DOHH2 (cell line): ENCODE data around the gene SPHKAP.

ENCODE experiments used
- H3F3A ChIP-seq: fragments of 200-600 bp; sonication (generic), shearing (Covaris generic); 2 replicates; pipeline ENCODE4 v1.6.0; 2016; ENCODE audit warnings: antibody characterized with exemption, mild to moderate bottlenecking; ENCODE audit not compliant: control insufficient read depth, insufficient read depth
- H3K27ac ChIP-seq: fragments of 200-600 bp; sonication (generic); 2 replicates; pipeline ENCODE4 v1.5.1; 2014; ENCODE audit warnings: low read depth, mild to moderate bottlenecking, low read length, moderate library complexity
- H3K27me3 ChIP-seq: fragments of 200-600 bp; sonication (generic); 2 replicates; pipeline ENCODE4 v1.6.1; 2014; ENCODE audit warnings: mild to moderate bottlenecking, low read length, mixed read lengths; ENCODE audit not compliant: control insufficient read depth
- H3K36me3 ChIP-seq: fragments of 200-600 bp; sonication (generic); 2 replicates; pipeline ENCODE4 v1.6.1; 2014; ENCODE audit warnings: mild to moderate bottlenecking, low read length, moderate library complexity, mixed read lengths; ENCODE audit not compliant: control insufficient read depth
- H3K4me1 ChIP-seq: fragments of 200-600 bp; sonication (generic); 2 replicates; pipeline ENCODE4 v1.6.1; 2014; ENCODE audit warnings: mild to moderate bottlenecking, low read length, mixed read lengths; ENCODE audit not compliant: control insufficient read depth
- H3K4me2 ChIP-seq: fragments of 200-600 bp; sonication (generic); 2 replicates; pipeline ENCODE4 v1.6.0; 2014; ENCODE audit warnings: mild to moderate bottlenecking, low read length, moderate library complexity
- H3K4me3 ChIP-seq: fragments of 200-600 bp; sonication (generic); 2 replicates; pipeline ENCODE4 v1.5.1; 2014; ENCODE audit warnings: mild to moderate bottlenecking, low read length, mixed read lengths
- H3K79me2 ChIP-seq: fragments of 200-600 bp; sonication (generic); 2 replicates; pipeline ENCODE4 v1.6.1; 2014; ENCODE audit warnings: mild to moderate bottlenecking, low read length, mixed read lengths; ENCODE audit not compliant: control insufficient read depth
- H3K9me2 ChIP-seq: fragments of 200-600 bp; sonication (generic); replicated peaks from 2 replicates; pipeline ENCODE4 v1.6.1; 2014; ENCODE audit warnings: mild to moderate bottlenecking, low read length, mixed read lengths; ENCODE audit not compliant: control insufficient read depth
- H3K9me3 ChIP-seq: fragments of 200-600 bp; sonication (generic); 2 replicates; pipeline ENCODE4 v1.6.1; 2014; ENCODE audit warnings: antibody characterized with exemption, low read length, mixed read lengths; ENCODE audit not compliant: control insufficient read depth, insufficient read depth
- H4K20me1 ChIP-seq: fragments of 200-600 bp; sonication (generic); 2 replicates; pipeline ENCODE4 v1.6.0; 2014; ENCODE audit warnings: low read depth, mild to moderate bottlenecking, antibody characterized with exemption, low read length, moderate library complexity; ENCODE audit not compliant: control insufficient read depth, insufficient read depth
- EZH2phosphoT487 ChIP-seq: fragments of 200-600 bp; sonication (generic); IDR thresholded peaks from 2 replicates; pipeline ENCODE4 v1.6.1; 2017; ENCODE audit warnings: borderline replicate concordance, mild to moderate bottlenecking, antibody characterized with exemption, low read length, moderate library complexity, mixed read lengths
- TF ChIP-seq, protein P1 (sequence below): fragments of 200-600 bp; sonication (generic); IDR thresholded peaks from one replicate; pipeline ENCODE4 v1.5.1; 2014; ENCODE audit warnings: antibody characterized with exemption, mild to moderate bottlenecking, low read depth, low read length; ENCODE audit not compliant: poor library complexity, severe bottlenecking

Gene SPHKAP

GRCh38 chr2:228092056-228092455, 89.4 kb downstream of the SPHKAP start:
- Histone ChIP-seq H3K27me3 (no peaks in the 10 kb centered on the region), H3K4me1 (no peaks in the 10 kb centered on the region), H3K4me2 (no peak overlapping the region), H3K36me3 (no peaks in the 10 kb centered on the region), H3K4me3 (no peak overlapping the region), H3K79me2 (no peaks in the 10 kb centered on the region), H4K20me1 (no peaks in the 10 kb centered on the region), H3F3A (no peaks in the 10 kb centered on the region), H3K9me2 (no peaks in the 10 kb centered on the region), H3K27ac (no peak overlapping the region), H3K9me3 (no peaks in the 10 kb centered on the region)
- TF ChIP-seq, protein P1, sequence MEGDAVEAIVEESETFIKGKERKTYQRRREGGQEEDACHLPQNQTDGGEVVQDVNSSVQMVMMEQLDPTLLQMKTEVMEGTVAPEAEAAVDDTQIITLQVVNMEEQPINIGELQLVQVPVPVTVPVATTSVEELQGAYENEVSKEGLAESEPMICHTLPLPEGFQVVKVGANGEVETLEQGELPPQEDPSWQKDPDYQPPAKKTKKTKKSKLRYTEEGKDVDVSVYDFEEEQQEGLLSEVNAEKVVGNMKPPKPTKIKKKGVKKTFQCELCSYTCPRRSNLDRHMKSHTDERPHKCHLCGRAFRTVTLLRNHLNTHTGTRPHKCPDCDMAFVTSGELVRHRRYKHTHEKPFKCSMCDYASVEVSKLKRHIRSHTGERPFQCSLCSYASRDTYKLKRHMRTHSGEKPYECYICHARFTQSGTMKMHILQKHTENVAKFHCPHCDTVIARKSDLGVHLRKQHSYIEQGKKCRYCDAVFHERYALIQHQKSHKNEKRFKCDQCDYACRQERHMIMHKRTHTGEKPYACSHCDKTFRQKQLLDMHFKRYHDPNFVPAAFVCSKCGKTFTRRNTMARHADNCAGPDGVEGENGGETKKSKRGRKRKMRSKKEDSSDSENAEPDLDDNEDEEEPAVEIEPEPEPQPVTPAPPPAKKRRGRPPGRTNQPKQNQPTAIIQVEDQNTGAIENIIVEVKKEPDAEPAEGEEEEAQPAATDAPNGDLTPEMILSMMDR: no peak
- TF ChIP-seq EZH2phosphoT487: no peak

DNA sequence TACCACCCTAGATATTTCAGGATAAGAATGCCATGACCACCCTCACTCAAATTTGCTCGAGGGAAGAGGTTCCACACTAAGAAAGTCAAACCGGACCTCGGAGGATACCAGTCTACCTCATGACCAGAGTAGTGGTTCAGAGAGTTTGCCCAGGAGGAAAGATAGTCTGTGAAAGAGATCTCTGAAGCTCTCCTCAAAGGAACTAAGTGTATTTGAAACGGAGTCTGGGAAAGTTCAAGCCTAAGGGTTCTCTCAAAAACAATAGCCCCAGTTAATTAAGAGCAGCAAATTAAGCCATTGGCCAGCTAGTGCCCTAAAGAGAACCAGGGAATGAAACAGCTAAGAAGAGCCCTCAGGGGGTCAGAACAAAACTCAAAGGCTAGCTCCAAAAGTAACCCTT, 94.9 kb downstream of the SPHKAP start:
- no peak overlapping the region for H3K4me3 ChIP-seq
- H3K9me3 ChIP-seq: no peaks in the 10 kb centered on the region
- H4K20me1 ChIP-seq: no peaks in the 10 kb centered on the region

DNA sequence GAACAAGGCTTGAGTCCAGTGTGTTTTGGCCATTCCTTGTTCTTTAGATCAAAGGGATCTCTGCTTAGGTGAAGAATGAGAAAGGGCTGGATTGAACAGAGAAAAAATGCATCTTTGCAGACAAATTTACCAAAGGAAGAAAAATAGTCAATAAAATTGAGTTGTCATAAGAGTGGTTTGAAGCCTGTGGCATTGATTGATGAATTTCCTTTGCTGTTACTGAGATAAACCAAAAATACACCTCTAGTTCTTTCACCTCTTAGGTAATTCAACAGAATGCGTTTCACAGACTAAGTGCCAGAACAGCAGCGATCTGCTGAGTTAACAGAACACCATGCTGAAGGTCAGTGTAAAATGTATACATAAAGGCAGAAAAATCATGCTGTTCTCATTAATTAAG, 96.8 kb downstream of the SPHKAP start:
- Histone ChIP-seq H3K36me3 (no peaks in the 10 kb centered on the region), H3F3A (no peaks in the 10 kb centered on the region), H3K9me2 (no peaks in the 10 kb centered on the region), H3K4me1 (no peaks in the 10 kb centered on the region), H3K4me2 (no peak overlapping the region), H3K4me3 (no peak overlapping the region), H3K27me3 (no peaks in the 10 kb centered on the region), H3K79me2 (no peaks in the 10 kb centered on the region), H3K27ac (no peak overlapping the region), H3K9me3 (no peaks in the 10 kb centered on the region), H4K20me1 (no peaks in the 10 kb centered on the region)
- no peak for TF ChIP-seq EZH2phosphoT487
- TF ChIP-seq, protein P1: no peak

More for the DNA sequence above, 94.9 kb downstream of the SPHKAP start:
- no peaks in the 10 kb centered on the region for H3K4me1 ChIP-seq
- H3K27ac ChIP-seq: no peak overlapping the region
- no peak for TF ChIP-seq EZH2phosphoT487
- TF ChIP-seq, protein P1: no peak
- no peaks in the 10 kb centered on the region for H3K9me2 ChIP-seq
- H3K79me2 ChIP-seq: no peaks in the 10 kb centered on the region
- no peaks in the 10 kb centered on the region for H3K27me3 ChIP-seq
- H3K4me2 ChIP-seq: no peak overlapping the region
- H3F3A ChIP-seq: no peaks in the 10 kb centered on the region
- no peaks in the 10 kb centered on the region for H3K36me3 ChIP-seq

- Histone ChIP-seq H3K27ac (no peak overlapping the region), H3K9me3 (no peaks in the 10 kb centered on the region), H3K27me3 (no peaks in the 10 kb centered on the region), H3K4me3 (no peak overlapping the region), H3K36me3 (no peaks in the 10 kb centered on the region), H3K79me2 (no peaks in the 10 kb centered on the region), H3F3A (no peaks in the 10 kb centered on the region), H3K9me2 (no peaks in the 10 kb centered on the region), H4K20me1 (no peaks in the 10 kb centered on the region), H3K4me2 (no peak overlapping the region), H3K4me1 (no peaks in the 10 kb centered on the region)
- no peak for TF ChIP-seq EZH2phosphoT487
- TF ChIP-seq, protein P1: no peak
Observed at GRCh38 chr2:228083131-228083530, 98.4 kb downstream of the SPHKAP start.
